Endothelial cell of umbilical vein (primary cell): ENCODE measurements around the gene SPTY2D1. TPM values are rescaled to one million over a fixed set of nuclear protein-coding genes. Genes with fewer than 3 reads are reported as not detected.

Experiments
- BruUV-seq: library from RNA; stranded (reverse); fragments of 400-500 nt; replicated peaks from 2 replicates; lab custom pipeline; 2021; lab: Mats Ljungman, UMichigan
- CTCF ChIA-PET: fragments of 300-600, 350-600 bp; sonication (Branson Sonifier 250); formaldehyde crosslinking; loops from one replicate; lab custom pipeline; 2021; ENCODE audit warnings: antibody characterized with exemption, inconsistent platforms; lab: Charles Lee
- POLR2A ChIA-PET: fragments of 300-600, 350-600 bp; sonication (Branson Sonifier 250); formaldehyde crosslinking; loops from one replicate; lab custom pipeline; 2021; ENCODE audit warnings: antibody characterized with exemption, inconsistent platforms; lab: Charles Lee
- DNase-seq: peaks from one replicate; pipeline ENCODE4 v3.0.0-alpha.2; 2011; ENCODE audit warnings: low read depth, low spot score
- FAIRE-seq: peaks from 2 replicates; lab custom pipeline; 2011; peaks lifted over from hg19 to GRCh38; lab: Jason Lieb, UNC
- H2AFZ ChIP-seq: 2 replicates; pipeline ENCODE4 v1.6.0; 2012; ENCODE audit warnings: low read depth, low read length, control low read depth, inconsistent platforms
- H3K27ac ChIP-seq: 2 replicates; pipeline ENCODE4 v1.5.1; 2011; ENCODE audit warnings: low read depth, mild to moderate bottlenecking, control low read depth, low read length, moderate library complexity; ENCODE audit not compliant: insufficient read depth
- H3K27me3 ChIP-seq, 2 experiments: 2 replicates each; pipeline versions ENCODE4 v1.6.0 to v1.6.1; 2011; ENCODE audit warnings: low read length in 2 of 2, mixed read lengths in 1 of 2; ENCODE audit not compliant: control insufficient read depth in 2 of 2, insufficient read depth in 2 of 2
- H3K36me3 ChIP-seq, 2 experiments: 2 replicates in 1 of 2; 3 replicates in 1 of 2; pipeline ENCODE4 v1.5.1; 2011; ENCODE audit warnings: low read length in 2 of 2, mild to moderate bottlenecking in 1 of 2, moderate library complexity in 1 of 2; ENCODE audit not compliant: control insufficient read depth in 2 of 2, insufficient read depth in 2 of 2; ENCODE audit errors: extremely low read depth in 1 of 2
- H3K4me1 ChIP-seq: 3 replicates; pipeline ENCODE4 v1.5.1; 2011; ENCODE audit warnings: mild to moderate bottlenecking, low read length; ENCODE audit not compliant: control insufficient read depth, insufficient read depth; ENCODE audit errors: extremely low read depth
- H3K4me2 ChIP-seq: 2 replicates; pipeline ENCODE4 v1.6.1; 2011; ENCODE audit warnings: low read length, control low read depth, mixed read lengths; ENCODE audit not compliant: insufficient read depth
- H3K4me3 ChIP-seq, 3 experiments: fragments of 200-600 bp in 1 of 3; sonication (generic), shearing (Covaris generic) in 1 of 3; replicated peaks in 1 of 3; 2 replicates each; pipeline ENCODE4 v1.5.1; 2011 to 2016; ENCODE audit warnings: control low read depth in 3 of 3, low read length in 3 of 3, mild to moderate bottlenecking in 2 of 3, inconsistent platforms in 1 of 3, low read depth in 1 of 3, moderate library complexity in 1 of 3; ENCODE audit not compliant: insufficient read depth in 1 of 3
- H3K79me2 ChIP-seq: 2 replicates; pipeline ENCODE4 v1.6.0; 2012; ENCODE audit warnings: low read length, inconsistent platforms; ENCODE audit not compliant: control insufficient read depth, insufficient read depth
- H3K9ac ChIP-seq: replicated peaks from 2 replicates; pipeline ENCODE3; 2011; ENCODE audit warnings: low read length, control low read depth; ENCODE audit not compliant: insufficient read depth; ENCODE audit errors: extremely low read depth
- H3K9me1 ChIP-seq: replicated peaks from 3 replicates; pipeline ENCODE4 v1.6.0; 2011; ENCODE audit warnings: mild to moderate bottlenecking, low read length; ENCODE audit not compliant: control insufficient read depth, insufficient read depth; ENCODE audit errors: extremely low read depth
- H3K9me3 ChIP-seq: replicated peaks from 2 replicates; pipeline ENCODE4 v1.5.1; 2012; ENCODE audit warnings: low read length, inconsistent platforms; ENCODE audit not compliant: control insufficient read depth, insufficient read depth
- H4K20me1 ChIP-seq: replicated peaks from 2 replicates; pipeline ENCODE3; 2011; ENCODE audit warnings: mild to moderate bottlenecking, low read length; ENCODE audit not compliant: control insufficient read depth, insufficient read depth; ENCODE audit errors: extremely low read depth
- EZH2 ChIP-seq: IDR thresholded peaks from 2 replicates; pipeline ENCODE4 v1.6.1; 2012; ENCODE audit warnings: borderline replicate concordance, low read depth, mild to moderate bottlenecking, moderate library complexity, low read length, inconsistent platforms; ENCODE audit not compliant: severe bottlenecking
- FOS ChIP-seq: IDR thresholded peaks from 2 replicates; pipeline ENCODE4 v1.6.1; 2011; ENCODE audit warnings: mild to moderate bottlenecking, low read length, moderate library complexity, borderline replicate concordance; ENCODE audit not compliant: insufficient read depth
- GATA2 ChIP-seq: IDR thresholded peaks from 2 replicates; pipeline ENCODE4 v1.7.0; 2011; ENCODE audit warnings: low read depth, mild to moderate bottlenecking, moderate library complexity, mixed read lengths, low read length; ENCODE audit not compliant: insufficient read length, insufficient read depth
- JUN ChIP-seq: IDR thresholded peaks from 2 replicates; pipeline ENCODE4 v1.6.1; 2011; ENCODE audit warnings: borderline replicate concordance, low read depth; ENCODE audit not compliant: insufficient read length, insufficient read depth
- MYC ChIP-seq: IDR thresholded peaks from one replicate; pipeline ENCODE4 v1.6.1; 2011; ENCODE audit warnings: mild to moderate bottlenecking, low read depth, low read length
- POLR2A ChIP-seq: IDR thresholded peaks from 2 replicates; pipeline ENCODE4 v1.6.1; 2012; ENCODE audit warnings: low read depth, mild to moderate bottlenecking, control low read depth, low read length
- POLR2AphosphoS5 ChIP-seq: IDR thresholded peaks from 2 replicates; pipeline ENCODE4 v1.6.1; 2012; ENCODE audit warnings: low read depth, mild to moderate bottlenecking, control low read depth, low read length, moderate library complexity; ENCODE audit not compliant: insufficient read depth
- dilution Hi-C: fragments of 300-500 bp; cut with MboI; formaldehyde crosslinking; loops from one replicate; pipeline ENCODE4 v1.15.0; 2019; ENCODE audit warnings: low sequenced_read_pairs; ENCODE audit not compliant: extremely low pct_ligation_motif_present
- intact Hi-C: fragments of 100-400 bp; cut with micrococcal nuclease; formaldehyde crosslinking; loops from one replicate; pipeline ENCODE4 v1.10.0; 2022
- polyA plus RNA-seq, 4 experiments: library from polyadenylated mRNA; depleted of rRNA in 3 of 4; stranded (reverse) in 3 of 4; unstranded in 1 of 4; fragments of >200 nt; gene quantifications; 2 replicates each; pipeline versions ENCODE4 v1.2.1 to v1.2.3, GENCODE V29; 2011 to 2012; ENCODE audit warnings: missing spikeins in 1 of 4
- total RNA-seq: library from RNA; stranded (reverse); gene quantifications from 2 replicates; pipeline ENCODE4 v1.2.3, GENCODE V29; 2021
- TF ChIP-seq, protein P1 (sequence below): IDR thresholded peaks from 2 replicates; pipeline ENCODE4 v1.6.1; 2011; ENCODE audit not compliant: insufficient read depth, insufficient read length
- TF ChIP-seq, protein P2 (sequence below), 2 donors: IDR thresholded peaks; 1 replicate in 1 of 2; 2 replicates in 1 of 2; pipeline ENCODE4 v1.5.1; 2011; ENCODE audit warnings: low read length in 2 of 2, mild to moderate bottlenecking in 2 of 2, moderate library complexity in 2 of 2, control low read depth in 1 of 2, inconsistent platforms in 1 of 2, low read depth in 1 of 2; ENCODE audit not compliant: insufficient read depth in 1 of 2; ENCODE audit errors: extremely low read depth in 1 of 2

SPTY2D1 gene
- total and polyA plus RNA-seq, 2 donors (not counting 3 experiments of a cell fraction or from before 2014, with no cell fraction given), result 5.5 to 18.7 TPM

DNA sequence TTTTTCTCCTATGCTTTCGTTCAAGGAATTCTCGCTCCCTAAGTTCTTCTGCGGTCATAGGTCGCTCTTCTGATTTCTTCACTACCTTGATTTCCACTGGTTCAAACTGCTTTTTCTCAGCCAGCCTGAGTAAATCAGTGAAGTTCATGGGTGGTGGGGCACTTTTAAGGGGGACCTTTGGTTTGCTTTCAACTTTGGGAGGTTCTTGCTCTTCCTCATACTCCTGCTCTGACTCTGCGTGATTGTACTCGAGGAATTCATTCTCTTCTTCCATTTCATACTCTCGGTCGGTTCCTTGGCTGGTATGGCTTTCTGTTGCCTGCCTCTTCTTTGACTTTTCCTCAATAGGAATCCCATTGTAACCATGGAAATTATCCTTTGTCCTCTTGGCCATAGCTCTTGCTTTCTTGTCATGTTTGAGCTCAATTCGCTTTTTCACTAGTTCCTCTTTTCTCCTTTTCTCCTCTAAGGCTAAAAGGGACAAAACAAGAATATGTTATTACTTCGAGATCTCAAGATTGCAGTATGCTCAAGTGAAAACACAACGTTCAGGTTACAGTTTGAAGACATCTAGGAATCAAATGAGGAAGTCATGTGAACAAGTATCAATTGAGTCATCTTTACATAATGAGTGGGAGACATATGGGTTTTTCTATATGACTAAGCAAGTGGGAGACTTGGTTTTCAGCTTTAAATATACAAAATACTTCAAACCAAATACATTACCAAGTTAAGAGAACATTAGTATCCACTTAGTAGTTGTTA lies 18.3 kb downstream of the SPTY2D1 start:
- H3K4me3 ChIP-seq, result no peak overlapping the region
- POLR2A ChIA-PET, result no interaction called here
- no peak overlapping the region for H2AFZ ChIP-seq
- BruUV-seq, result no TSS peak
- H3K9ac ChIP-seq, result no peak overlapping the region
- no peak overlapping the region for H3K4me2 ChIP-seq
- dilution Hi-C loops (no loop called here), intact Hi-C loops (no loop called here)
- peaks cover 5% of the 10 kb centered on the region for H3K4me1 ChIP-seq
- CTCF ChIA-PET, result interaction anchor here (1.2 kb wide), 1 partner anchor 13 kb away, joined by 3 read pairs; no protein-coding TSS in a partner anchor
- H3K36me3 ChIP-seq, result peaks cover 10 to 17% of the 10 kb centered on the region in 2 experiments
- H3K79me2 ChIP-seq, result peaks cover 34% of the 10 kb centered on the region
- no peaks in the 10 kb centered on the region for H3K9me3 ChIP-seq
- DNase-seq, result no peak
- peaks cover 3% of the 10 kb centered on the region for H4K20me1 ChIP-seq
- peak; percentile 38 for FAIRE-seq
- H3K9me1 ChIP-seq, result no peaks in the 10 kb centered on the region
- H3K27ac ChIP-seq, result no peak overlapping the region
- TF ChIP-seq POLR2AphosphoS5 (no peak), POLR2A (no peak), GATA2 (no peak), MYC (no peak), JUN (no peak), FOS (no peak), EZH2 (no peak)
- TF ChIP-seq, protein P1, sequence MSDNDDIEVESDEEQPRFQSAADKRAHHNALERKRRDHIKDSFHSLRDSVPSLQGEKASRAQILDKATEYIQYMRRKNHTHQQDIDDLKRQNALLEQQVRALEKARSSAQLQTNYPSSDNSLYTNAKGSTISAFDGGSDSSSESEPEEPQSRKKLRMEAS, result no peak
- TF ChIP-seq, protein P2, sequence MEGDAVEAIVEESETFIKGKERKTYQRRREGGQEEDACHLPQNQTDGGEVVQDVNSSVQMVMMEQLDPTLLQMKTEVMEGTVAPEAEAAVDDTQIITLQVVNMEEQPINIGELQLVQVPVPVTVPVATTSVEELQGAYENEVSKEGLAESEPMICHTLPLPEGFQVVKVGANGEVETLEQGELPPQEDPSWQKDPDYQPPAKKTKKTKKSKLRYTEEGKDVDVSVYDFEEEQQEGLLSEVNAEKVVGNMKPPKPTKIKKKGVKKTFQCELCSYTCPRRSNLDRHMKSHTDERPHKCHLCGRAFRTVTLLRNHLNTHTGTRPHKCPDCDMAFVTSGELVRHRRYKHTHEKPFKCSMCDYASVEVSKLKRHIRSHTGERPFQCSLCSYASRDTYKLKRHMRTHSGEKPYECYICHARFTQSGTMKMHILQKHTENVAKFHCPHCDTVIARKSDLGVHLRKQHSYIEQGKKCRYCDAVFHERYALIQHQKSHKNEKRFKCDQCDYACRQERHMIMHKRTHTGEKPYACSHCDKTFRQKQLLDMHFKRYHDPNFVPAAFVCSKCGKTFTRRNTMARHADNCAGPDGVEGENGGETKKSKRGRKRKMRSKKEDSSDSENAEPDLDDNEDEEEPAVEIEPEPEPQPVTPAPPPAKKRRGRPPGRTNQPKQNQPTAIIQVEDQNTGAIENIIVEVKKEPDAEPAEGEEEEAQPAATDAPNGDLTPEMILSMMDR (IDR thresholded peaks at IDR 0.05; ENCODE audit: extremely low read depth in 1 of 2, insufficient read depth in 1 of 2, low read depth in 1 of 2, low read length in 2 of 2), result no peak
- no peaks in the 10 kb centered on the region for H3K27me3 ChIP-seq
